ENCODE data around the gene FRMD4B. TPM values are rescaled to one million over a fixed set of nuclear protein-coding genes. Genes with fewer than 3 reads are reported as not detected.

Gene FRMD4B
- total RNA-seq, 4 donors from 2014 or later = 39.5 to 71.0 (median 56.0) TPM

DNA sequence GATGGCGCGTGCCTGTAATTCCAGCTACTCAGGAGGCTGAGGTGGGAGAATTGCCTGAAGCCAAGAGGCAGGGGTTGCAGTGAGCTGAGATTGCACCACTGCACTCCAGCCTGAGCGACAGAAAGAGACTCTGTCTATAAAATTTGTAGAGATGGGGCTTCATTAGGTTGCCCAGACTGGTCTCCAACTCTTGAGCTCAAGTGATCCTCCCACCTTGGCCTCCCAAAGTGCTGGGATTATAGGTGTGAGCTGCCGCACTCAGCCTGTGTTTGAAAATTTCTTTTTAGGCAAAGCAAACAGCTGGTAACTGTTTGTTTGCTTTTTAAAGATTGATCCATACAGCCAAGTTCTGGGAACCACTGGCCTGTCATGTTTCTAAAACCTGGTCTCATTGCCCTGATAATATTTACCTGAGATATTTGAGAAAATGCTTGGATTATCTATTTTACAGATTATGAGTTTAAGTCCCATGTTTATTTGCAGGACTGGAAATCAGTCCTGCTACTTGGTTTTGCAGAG, 199.3 kb downstream of the FRMD4B start:
- DNase-seq (ENCODE audit: low spot score) (no peak), ATAC-seq (ENCODE audit: low FRiP score) (no peak)
- TF ChIP-seq, protein P1, sequence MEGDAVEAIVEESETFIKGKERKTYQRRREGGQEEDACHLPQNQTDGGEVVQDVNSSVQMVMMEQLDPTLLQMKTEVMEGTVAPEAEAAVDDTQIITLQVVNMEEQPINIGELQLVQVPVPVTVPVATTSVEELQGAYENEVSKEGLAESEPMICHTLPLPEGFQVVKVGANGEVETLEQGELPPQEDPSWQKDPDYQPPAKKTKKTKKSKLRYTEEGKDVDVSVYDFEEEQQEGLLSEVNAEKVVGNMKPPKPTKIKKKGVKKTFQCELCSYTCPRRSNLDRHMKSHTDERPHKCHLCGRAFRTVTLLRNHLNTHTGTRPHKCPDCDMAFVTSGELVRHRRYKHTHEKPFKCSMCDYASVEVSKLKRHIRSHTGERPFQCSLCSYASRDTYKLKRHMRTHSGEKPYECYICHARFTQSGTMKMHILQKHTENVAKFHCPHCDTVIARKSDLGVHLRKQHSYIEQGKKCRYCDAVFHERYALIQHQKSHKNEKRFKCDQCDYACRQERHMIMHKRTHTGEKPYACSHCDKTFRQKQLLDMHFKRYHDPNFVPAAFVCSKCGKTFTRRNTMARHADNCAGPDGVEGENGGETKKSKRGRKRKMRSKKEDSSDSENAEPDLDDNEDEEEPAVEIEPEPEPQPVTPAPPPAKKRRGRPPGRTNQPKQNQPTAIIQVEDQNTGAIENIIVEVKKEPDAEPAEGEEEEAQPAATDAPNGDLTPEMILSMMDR (IDR thresholded peaks at IDR 0.05) = no peak

DNA sequence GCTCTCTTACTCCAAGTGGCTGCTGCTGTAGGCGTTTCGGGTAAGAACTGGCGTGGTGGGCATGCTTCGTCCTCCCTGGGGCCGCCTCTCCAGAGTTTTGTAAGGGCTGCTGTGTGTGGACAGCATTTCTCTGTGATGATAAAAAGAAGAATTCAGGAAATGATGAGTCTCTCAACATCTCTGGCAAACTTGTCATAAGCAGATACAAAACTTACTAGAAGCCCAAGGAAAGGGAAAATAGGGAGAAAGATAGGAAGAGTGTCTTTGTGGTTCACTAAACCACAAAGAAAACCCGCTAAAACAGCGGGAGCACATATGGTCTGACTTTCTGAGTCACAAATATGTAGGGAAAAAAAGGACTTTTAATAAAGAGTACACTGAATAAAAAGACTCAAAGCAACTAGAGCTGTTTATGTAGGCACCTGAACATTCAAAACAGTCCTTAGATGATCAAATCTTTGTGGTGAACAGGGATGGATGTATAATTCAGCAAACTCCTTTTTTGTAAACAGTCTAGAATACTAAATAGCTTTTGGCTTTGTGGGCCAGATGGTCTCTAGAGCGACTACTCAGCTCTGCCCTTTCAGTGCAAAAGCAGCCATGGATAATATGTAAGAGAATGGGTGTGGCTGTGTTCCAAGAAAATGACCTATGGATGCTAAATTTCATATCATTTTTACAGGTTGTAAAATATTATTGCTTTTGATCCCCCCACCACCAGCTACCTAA, 203.1 kb downstream of the FRMD4B start:
- DNase-seq (ENCODE audit: low spot score) (no peak), ATAC-seq (ENCODE audit: low FRiP score) (no peak)
- TF ChIP-seq, protein P1 (IDR thresholded peaks at IDR 0.05) = no peak

DNA sequence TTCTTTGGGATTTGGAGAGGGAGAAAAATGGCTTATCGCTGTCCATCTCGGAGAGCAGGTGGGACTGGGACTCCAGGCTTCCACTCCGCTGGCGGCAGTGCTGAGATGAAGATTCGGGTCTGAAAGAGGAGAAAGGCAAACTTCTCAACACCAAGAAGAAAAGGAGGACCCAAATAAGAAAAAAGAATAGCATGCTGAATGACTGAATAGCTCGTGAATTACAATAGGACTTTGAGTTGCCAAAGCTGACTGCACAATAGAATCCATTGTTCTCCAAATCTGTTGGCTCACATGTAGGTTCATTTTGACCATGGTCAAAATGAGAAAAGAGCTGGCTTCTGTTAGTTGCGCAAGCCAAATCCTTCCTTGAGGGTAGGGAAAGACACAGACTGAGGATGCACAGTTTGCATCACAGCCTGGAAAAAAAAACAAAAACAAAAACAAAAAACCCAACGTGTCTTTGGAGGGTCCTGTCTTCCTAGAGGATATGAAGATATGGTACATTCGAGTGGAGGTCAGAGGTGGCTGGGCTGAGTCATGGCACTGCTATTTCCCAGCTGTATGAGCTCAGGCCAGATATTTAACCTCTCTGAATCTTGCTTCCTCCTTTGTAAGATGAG, 204.2 kb downstream of the FRMD4B start:
- TF ChIP-seq, protein P1 (IDR thresholded peaks at IDR 0.05) = no peak
- ATAC-seq (ENCODE audit: low FRiP score) = no peak
- no peak for DNase-seq (ENCODE audit: low spot score)

DNA sequence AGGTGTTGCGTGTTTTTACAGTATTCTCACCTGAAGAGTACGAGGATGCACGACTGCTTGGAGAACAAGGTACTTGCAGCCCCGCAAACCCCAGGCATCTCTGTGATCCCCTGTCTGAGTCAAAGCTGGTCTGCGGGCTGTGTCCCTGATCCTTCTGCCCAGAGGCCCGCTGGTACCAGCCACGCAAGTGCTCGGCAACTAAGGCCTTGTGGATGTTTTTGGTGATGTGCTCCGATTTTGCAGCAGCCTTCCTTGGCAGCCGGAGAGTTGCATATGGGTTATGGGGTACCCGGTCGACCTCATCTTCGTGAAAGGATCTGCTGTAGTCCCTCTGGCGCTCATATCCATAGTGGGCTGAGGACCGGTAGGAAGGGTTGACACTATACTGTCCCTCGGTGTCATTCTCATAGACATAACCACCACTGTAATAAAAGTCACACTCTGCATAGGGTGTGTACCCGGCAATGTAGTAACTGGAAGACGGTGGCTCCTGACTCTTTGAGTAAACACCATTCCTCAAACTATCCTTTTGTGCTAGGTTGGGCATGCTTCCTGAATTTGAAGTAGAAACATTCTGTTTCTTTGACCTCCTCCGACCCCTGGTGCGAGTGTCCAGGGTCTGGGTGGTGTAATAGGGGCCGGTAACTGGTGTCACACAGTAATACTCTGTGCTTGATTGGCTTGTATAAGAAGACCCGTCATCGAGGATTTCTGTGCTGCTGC, 204.9 kb downstream of the FRMD4B start:
- no peak for DNase-seq (ENCODE audit: low spot score)
- ATAC-seq (ENCODE audit: low FRiP score) = no peak

DNA sequence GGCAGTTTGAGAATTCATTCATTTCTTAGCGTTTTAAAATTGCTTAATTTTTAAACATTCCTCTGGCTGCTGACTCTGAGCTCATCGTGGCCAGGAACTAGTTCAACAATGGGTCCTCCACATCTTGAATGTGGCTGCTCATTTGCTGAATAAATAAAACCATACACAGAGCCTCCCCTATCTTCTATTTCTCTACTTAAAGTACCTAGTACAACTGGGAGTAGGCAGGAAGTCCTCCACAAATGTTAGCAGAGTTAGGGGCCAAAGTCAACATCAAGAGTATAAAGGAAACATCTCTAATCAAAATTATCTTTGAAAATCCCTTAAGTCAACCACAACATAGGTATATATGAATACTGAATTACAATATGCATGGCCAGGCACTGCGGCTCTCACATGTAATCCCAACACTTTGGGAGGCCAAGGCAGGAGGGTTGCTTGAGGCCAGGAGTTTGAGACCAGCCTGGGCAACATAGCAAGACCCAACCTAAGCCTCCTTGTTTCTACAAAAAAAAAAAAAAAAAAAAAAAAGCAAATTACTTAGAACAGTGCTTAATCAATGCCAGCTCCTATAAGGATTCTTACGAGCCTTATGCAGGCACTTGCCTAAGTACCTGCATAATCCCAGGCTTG, 206.0 kb downstream of the FRMD4B start:
- DNase-seq (ENCODE audit: low spot score) (no peak), ATAC-seq (ENCODE audit: low FRiP score) (no peak)
- TF ChIP-seq, protein P1 (IDR thresholded peaks at IDR 0.05) = no peak

More for the DNA sequence above, 204.9 kb downstream of the FRMD4B start:
- TF ChIP-seq, protein P1 (IDR thresholded peaks at IDR 0.05) = no peak

DNA sequence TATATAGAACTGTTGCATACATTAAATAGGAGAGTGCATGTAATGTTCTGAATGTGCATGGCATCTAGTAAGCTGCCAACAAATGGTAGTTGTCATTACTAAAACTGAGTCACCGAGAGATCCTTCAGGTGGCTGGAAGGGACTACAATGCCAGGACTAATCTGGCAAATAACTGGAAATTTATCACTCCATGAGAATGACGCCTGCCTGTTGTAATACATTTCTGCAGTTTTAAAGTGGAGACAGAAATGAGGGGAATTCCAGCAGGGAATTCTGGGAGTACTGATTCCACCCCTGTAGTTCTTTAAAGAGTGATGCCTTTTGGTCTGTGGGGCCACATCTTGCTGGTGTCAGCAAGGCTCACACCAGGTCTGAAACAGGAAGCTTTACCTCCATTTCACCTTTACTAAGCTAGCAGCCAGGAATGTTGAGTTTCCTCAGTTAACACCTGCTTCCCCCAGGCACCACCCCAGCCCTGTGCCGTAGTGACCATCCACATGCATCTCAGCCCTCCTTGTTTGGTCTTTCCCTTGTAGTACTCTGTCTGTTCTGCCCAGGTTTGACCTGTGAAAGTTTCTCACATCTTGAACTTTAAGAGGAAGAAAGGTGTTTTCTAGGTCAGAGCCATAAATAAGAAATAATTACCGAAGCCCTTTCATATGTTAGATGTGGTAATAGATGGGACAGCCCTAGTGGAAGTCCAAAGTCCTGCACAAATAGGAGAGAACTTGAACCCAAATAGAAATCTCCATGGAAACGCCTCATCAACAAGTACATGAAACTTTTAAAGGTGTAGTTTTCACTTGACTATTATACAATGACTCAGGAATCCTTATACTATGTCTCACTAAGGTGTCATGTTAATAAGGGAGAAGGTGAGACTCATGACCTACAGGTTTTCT, 206.8 kb downstream of the FRMD4B start:
- TF ChIP-seq, protein P1 (IDR thresholded peaks at IDR 0.05) = no peak
- ATAC-seq (ENCODE audit: low FRiP score) (peak; percentile 53), DNase-seq (ENCODE audit: low spot score) (no peak)

All from omental fat pad (tissue), 4 donors.